Activated CD4-positive, alpha-beta T cell treated with anti-CD3 and anti-CD28 coated beads, Interleukin-2, amount 10 ng/mL, durations not matched to agents 7 days and 5 days (primary cell): Measurements from ENCODE around the gene ANAPC2. TPM values are rescaled to one million over a fixed set of nuclear protein-coding genes. Genes with fewer than 3 reads are reported as not detected.
A peak's percentile ranks its signal among the peaks of the same experiment; 100 is the strongest.

Experiments used
- CTCF ChIA-PET: fragments of 350-600 bp; sonication (Branson Sonifier 250); formaldehyde crosslinking; loops from one replicate; lab custom pipeline; 2021; ENCODE audit warnings: antibody characterized with exemption; lab: Charles Lee
- POLR2A ChIA-PET: fragments of 350-600 bp; sonication (Branson Sonifier 250); formaldehyde crosslinking; loops from one replicate; lab custom pipeline; 2021; ENCODE audit warnings: antibody characterized with exemption; lab: Charles Lee
- DNase-seq: peaks from one replicate; pipeline ENCODE4 v3.0.0-alpha.2; 2020
- H3K27ac Mint-ChIP-seq: one replicate; pipeline ENCODE4 v1.8.0; 2021; ENCODE audit warnings: mild to moderate bottlenecking, moderate library complexity, mixed read lengths
- H3K27me3 Mint-ChIP-seq: one replicate; pipeline ENCODE4 v1.8.0; 2021; ENCODE audit warnings: mixed read lengths
- H3K36me3 Mint-ChIP-seq: one replicate; pipeline ENCODE4 v1.8.0; 2021; ENCODE audit warnings: low read depth, mixed read lengths
- H3K4me1 Mint-ChIP-seq: one replicate; pipeline ENCODE4 v1.8.0; 2021; ENCODE audit warnings: mixed read lengths
- H3K4me3 Mint-ChIP-seq: one replicate; pipeline ENCODE4 v1.8.0; 2021; ENCODE audit warnings: mild to moderate bottlenecking, moderate library complexity, mixed read lengths
- H3K9me3 Mint-ChIP-seq: one replicate; pipeline ENCODE4 v1.8.0; 2021; ENCODE audit warnings: mixed read lengths
- total RNA-seq, 2 experiments: library from RNA; stranded (reverse); gene quantifications; one replicate each; pipeline ENCODE4 v1.2.3, GENCODE V29; 2021

The ANAPC2 gene
- total RNA-seq, 2 experiments from 2014 or later, result 61.3 to 76.1 TPM

DNA sequence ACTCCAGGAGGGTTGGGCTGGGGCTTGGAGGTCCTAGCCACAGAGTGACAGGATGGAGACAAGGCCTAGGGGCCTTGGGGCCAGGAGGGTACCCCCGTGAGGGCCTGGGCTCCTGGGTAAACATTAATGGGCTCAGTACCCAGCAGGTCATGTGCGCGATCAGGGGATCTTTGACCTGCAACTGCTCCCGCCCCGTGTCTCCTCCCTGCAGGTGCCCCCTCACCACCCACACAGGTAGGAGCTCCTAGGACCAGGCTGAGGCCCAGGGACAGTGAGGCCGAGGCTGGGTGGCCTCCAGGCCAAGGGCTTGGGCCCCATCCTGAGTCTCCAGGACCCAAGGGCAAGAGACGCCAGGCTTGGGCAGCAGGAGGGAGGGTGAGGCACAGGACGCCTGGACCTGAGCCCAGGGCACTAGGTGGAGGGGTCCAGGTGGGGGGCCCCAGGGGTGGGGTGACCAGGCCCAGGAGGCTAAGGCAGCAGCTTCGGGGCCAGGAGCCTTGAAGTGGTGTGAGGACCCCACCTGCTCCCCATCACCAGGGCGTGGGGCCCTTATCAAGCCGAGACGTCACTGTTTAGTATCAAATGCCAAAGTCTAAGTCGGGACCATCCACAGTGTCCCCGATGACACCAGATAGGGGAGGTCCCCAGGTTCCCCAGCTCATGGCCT is 42.5 kb upstream of the ANAPC2 start, which contains the start of gene SLC34A3:
TSS of gene SLC34A3 (plus strand) at position 197 of the 667 bp plus-strand sequence. CDS start 802 bp downstream, outside the sequence.
- ChIA-PET POLR2A (no interaction called here), CTCF (interaction anchor here (0.6 to 1.3 kb wide), 3 partner anchors 144 to 184 kb away, joined by 3 read pairs; partner anchors contain the start of genes MAN1B1 and NPDC1)
- DNase-seq, result no peak

DNA sequence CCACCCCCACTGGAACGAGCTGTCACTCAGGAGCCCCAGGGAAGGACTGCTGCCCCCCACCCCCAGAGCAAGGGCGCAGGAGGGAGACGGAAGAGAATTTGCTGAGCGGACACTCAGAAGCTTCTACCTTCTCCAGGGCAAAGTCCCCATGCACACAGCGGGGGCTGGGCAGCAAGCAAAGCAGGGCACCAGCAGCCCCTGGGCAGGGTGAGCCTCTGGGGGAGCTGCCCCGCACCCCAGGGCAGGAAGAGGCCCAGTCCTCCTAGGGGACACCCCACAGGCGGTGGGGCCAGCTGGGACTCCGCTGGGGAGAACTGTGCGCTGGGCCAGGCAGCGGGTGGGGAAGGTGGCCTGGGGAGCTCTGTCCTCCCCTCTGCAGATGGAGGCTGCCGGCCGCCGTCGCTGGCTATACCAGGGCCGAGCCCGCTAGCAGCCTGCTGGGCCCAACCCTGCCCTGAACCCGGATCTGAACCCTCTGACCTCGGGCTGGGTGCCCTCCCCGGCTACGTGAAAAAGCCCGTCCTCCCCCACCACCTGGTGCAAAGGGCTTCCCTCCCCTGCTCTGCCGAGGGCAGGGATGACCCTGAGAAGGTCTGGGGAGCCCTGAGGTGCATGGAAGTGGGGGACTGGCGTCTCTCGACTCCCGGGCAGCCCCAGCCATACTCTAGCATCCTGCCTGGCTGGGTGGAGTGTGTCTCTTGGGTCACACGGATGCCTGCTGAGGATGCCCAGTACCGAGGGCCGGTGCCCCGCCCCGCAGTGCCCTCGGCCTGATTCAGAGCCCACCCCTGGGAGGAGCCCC is 41.7 kb upstream of the ANAPC2 start:
- Mint-ChIP-seq H3K4me3 (no peak overlapping the region), H3K4me1 (peaks cover 7% of the 10 kb centered on the region), H3K9me3 (no peaks in the 10 kb centered on the region), H3K27me3 (peaks cover 2% of the 10 kb centered on the region), H3K27ac (no peak overlapping the region), H3K36me3 (no peaks in the 10 kb centered on the region)
- ChIA-PET CTCF (interaction anchor here (0.6 to 1.6 kb wide), 5 partner anchors 38 to 184 kb away, joined by 3 read pairs; partner anchors contain the start of genes MAN1B1 and NPDC1), POLR2A (no interaction called here)
- DNase-seq, result no peak

More for the DNA sequence above, 42.5 kb upstream of the ANAPC2 start, which contains the start of gene SLC34A3:
- Mint-ChIP-seq H3K27me3 (peaks cover 2% of the 10 kb centered on the region), H3K4me3 (no peak within 1 kb of the TSS), H3K27ac (no peak within 1 kb of the TSS), H3K9me3 (no peaks in the 10 kb centered on the region), H3K36me3 (no peaks in the 10 kb centered on the region), H3K4me1 (peaks cover 3% of the 10 kb centered on the region)

- Mint-ChIP-seq H3K4me3 (no peak overlapping the region), H3K27me3 (peaks cover 2% of the 10 kb centered on the region), H3K27ac (no peak overlapping the region), H3K36me3 (no peaks in the 10 kb centered on the region), H3K4me1 (peaks cover 11% of the 10 kb centered on the region), H3K9me3 (no peaks in the 10 kb centered on the region)
- POLR2A ChIA-PET, result no interaction called here
- no peak for DNase-seq
- CTCF ChIA-PET, result interaction anchor here (1.0 to 1.6 kb wide), 4 partner anchors 38 to 183 kb away, joined by 3 read pairs; partner anchors contain the start of genes MAN1B1 and NPDC1
Measured at GRCh38 chr9:137228968-137229896, 40.9 kb upstream of the ANAPC2 start.

GRCh38 chr9:137228506-137228967 is 40.2 kb upstream of the ANAPC2 start:
- Mint-ChIP-seq H3K4me1 (peaks cover 14% of the 10 kb centered on the region), H3K27me3 (peaks cover 2% of the 10 kb centered on the region), H3K9me3 (no peaks in the 10 kb centered on the region), H3K36me3 (no peaks in the 10 kb centered on the region), H3K27ac (no peak overlapping the region), H3K4me3 (no peak overlapping the region)
- ChIA-PET CTCF (interaction anchor here (1.0 to 2.4 kb wide), 3 partner anchors 113 to 158 kb away, joined by 3 to 7 read pairs (median 6); no protein-coding TSS in a partner anchor), POLR2A (no interaction called here)
- no peak for DNase-seq

- Mint-ChIP-seq H3K4me1 (peaks cover 16% of the 10 kb centered on the region), H3K4me3 (no peak overlapping the region), H3K27me3 (peaks cover 2% of the 10 kb centered on the region), H3K27ac (no peak overlapping the region), H3K9me3 (no peaks in the 10 kb centered on the region), H3K36me3 (no peaks in the 10 kb centered on the region)
- ChIA-PET POLR2A (no interaction called here), CTCF (interaction anchor here (0.7 to 6.0 kb wide), 12 partner anchors 10 to 209 kb away, joined by 3 to 65 read pairs (median 4); partner anchors contain the start of gene TUBB4B)
- DNase-seq, result no peak
Measured at GRCh38 chr9:137227853-137228505, 39.6 kb upstream of the ANAPC2 start.

DNA sequence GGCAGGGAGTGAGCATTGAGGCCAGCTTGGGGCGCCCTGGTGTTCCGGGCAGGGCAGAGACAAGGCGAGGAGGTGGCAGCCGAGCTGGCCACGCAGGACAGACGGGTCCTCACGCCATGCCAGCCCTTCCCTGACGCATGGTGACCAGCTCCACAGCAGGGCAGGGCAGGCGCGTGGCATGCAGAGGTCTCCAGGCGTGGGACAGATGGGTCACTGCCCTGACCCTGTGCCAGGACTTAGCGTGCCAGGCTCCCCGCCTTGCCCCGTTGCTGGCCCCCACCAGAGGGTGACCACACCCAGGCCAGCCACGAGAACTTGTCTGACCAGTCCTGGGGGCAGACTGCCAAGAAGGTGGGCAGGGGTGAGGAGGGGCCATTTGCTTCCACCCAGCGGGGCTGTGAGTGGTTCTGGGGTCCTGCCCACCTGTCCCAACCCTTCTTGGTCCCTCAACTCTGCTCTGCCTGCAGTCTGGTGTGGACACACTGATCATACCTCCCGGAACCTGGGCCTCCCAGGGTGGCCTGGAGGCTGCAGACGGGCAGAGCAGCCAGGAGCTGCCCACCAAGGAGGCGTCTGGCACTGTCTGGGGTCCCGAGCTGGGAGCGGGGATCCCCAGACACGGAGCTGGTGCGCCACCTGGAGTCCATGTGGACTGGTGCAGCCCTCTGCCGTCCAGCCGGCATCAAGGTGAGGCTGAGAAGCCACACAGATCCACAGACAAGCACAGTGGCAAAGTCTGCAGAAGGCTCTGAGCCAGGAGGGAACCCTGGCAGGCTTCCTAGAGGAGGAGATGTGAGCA is 38.9 kb upstream of the ANAPC2 start, which contains the start of gene RNF224:
TSS of gene RNF224 (plus strand) at position 449 of the 799 bp plus-strand sequence. CDS start 834 bp downstream, outside the sequence.
- CTCF ChIA-PET, result interaction anchor here (0.6 to 6.0 kb wide), 18 partner anchors 11 to 210 kb away, joined by 3 to 65 read pairs (median 4); partner anchors contain the start of genes TPRN and TUBB4B
- peak; percentile 86 for DNase-seq
- POLR2A ChIA-PET, result no interaction called here
- H3K27ac Mint-ChIP-seq, result peak within 1 kb of the TSS; percentile 25
- no peaks in the 10 kb centered on the region for H3K9me3 Mint-ChIP-seq
- no peaks in the 10 kb centered on the region for H3K36me3 Mint-ChIP-seq
- H3K4me1 Mint-ChIP-seq, result peaks cover 19% of the 10 kb centered on the region
- no peak within 1 kb of the TSS for H3K4me3 Mint-ChIP-seq
- H3K27me3 Mint-ChIP-seq, result peaks cover 2% of the 10 kb centered on the region

DNA sequence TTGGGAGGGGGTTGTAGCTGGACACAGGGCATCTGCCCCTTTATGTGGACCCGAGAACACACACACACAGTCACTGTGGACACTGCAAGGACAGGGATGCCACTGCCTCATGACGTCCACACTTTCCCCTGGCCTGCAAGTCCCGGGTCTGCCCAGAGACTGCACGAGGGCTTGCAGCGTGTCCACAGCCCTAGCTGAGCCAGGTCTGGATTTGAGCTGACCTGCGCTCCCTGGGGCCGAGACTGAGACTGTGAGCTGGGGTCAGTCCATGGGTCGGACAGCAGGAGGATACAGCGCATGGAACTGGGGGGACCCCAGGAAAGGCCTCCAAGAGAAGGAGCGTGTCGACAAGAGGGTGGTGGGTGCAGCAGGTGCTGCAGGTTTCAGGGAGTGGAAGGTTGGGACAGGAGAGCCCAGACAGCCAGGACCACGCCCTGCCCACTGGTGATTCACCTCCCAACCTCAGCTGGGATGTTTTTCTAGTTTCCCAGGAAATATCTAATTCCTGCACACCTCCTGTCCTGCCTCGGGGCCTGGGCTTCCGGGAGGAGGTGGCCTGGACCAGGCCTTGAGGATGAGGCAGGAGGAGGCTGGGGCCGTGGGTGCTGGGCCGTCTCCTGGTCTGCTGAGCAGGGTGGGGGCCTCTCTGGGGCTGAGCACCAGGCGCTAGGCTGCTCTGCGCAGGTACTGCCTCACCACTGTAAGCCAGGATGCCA is 38.1 kb upstream of the ANAPC2 start:
- no peak for DNase-seq
- Mint-ChIP-seq H3K9me3 (no peaks in the 10 kb centered on the region), H3K27me3 (peaks cover 2% of the 10 kb centered on the region), H3K4me1 (peaks cover 19% of the 10 kb centered on the region), H3K27ac (peak overlapping the region; percentile 25), H3K4me3 (no peak overlapping the region), H3K36me3 (no peaks in the 10 kb centered on the region)
- CTCF ChIA-PET, result interaction anchor here (0.7 to 6.0 kb wide), 11 partner anchors 12 to 191 kb away, joined by 3 to 65 read pairs (median 4); partner anchors contain the start of genes TPRN and TUBB4B
- POLR2A ChIA-PET, result no interaction called here

- Mint-ChIP-seq H3K9me3 (no peaks in the 10 kb centered on the region), H3K27ac (peak overlapping the region; percentile 36), H3K36me3 (no peaks in the 10 kb centered on the region), H3K4me3 (no peak overlapping the region), H3K27me3 (peaks cover 2% of the 10 kb centered on the region), H3K4me1 (peaks cover 20% of the 10 kb centered on the region)
- ChIA-PET CTCF (interaction anchor here (1.0 to 6.0 kb wide), 3 partner anchors 12 to 179 kb away, joined by 3 to 65 read pairs (median 3); partner anchors contain the start of gene TUBB4B), POLR2A (no interaction called here)
- no peak for DNase-seq
Measured at GRCh38 chr9:137225699-137226331, 37.5 kb upstream of the ANAPC2 start.

GRCh38 chr9:137224830-137225694 is 36.7 kb upstream of the ANAPC2 start, which contains the start of gene CYSRT1:
Gene CYSRT1, plus strand, starts transcription at chr9:137225174. Its CDS starts 448 bp downstream, at chr9:137225622.
- peak; percentile 36 for DNase-seq
- Mint-ChIP-seq H3K9me3 (no peaks in the 10 kb centered on the region), H3K4me3 (peak within 1 kb of the TSS; percentile 73), H3K27ac (peak within 1 kb of the TSS; percentile 84), H3K36me3 (no peaks in the 10 kb centered on the region), H3K4me1 (peaks cover 21% of the 10 kb centered on the region), H3K27me3 (peaks cover 2% of the 10 kb centered on the region)
- ChIA-PET POLR2A (no interaction called here), CTCF (interaction anchor here (0.9 to 6.0 kb wide), 4 partner anchors 13 to 129 kb away, joined by 3 to 65 read pairs (median 6); partner anchors contain the start of gene TUBB4B)
